Ovary (tissue), 3 donors: Measurements from ENCODE around the gene MLEC.

Source experiments
- CTCF ChIP-seq, 3 donors: fragments of 450-650 bp in 2 of 3; fragments of 200-600 bp in 1 of 3; IDR thresholded peaks; one replicate each; pipeline versions ENCODE4 v1.5.1 to v1.8.0; 2016 to 2022; ENCODE audit warnings: antibody characterized with exemption in 3 of 3, mild to moderate bottlenecking in 1 of 3
- POLR2A ChIP-seq: fragments of 450-650 bp; IDR thresholded peaks from one replicate; pipeline ENCODE4 v1.6.1; 2017; ENCODE audit warnings: antibody characterized with exemption, mild to moderate bottlenecking, moderate library complexity
- donor health status: DM: no; HTN: no; CAD: no.

- no peak for TF ChIP-seq CTCF (IDR thresholded peaks at IDR 0.05)
- TF ChIP-seq POLR2A, result no peak
Observed at GRCh38 chr12:120708651-120709050, 21.7 kb downstream of the MLEC start.
